ENCODE data around the gene TMED8. TPM values are rescaled to one million over a fixed set of nuclear protein-coding genes. Genes with fewer than 3 reads are reported as not detected.

Gene TMED8
- total and polyA plus RNA-seq, 2 of the 13 experiments (the other 11 are each of a cell fraction or from before 2014, with no cell fraction given): 6.0 to 11.7 TPM

GRCh38 chr14:77376771-77377501, at the start of gene TMED8, which contains the start of gene SAMD15 (continued):
- no peak for TF ChIP-seq ZNF337 (CRISPR knock-in tag; IDR thresholded peaks at IDR 0.05; ENCODE audit: borderline replicate concordance, low read depth)
- TF ChIP-seq RCOR2 (CRISPR knock-in tag; IDR thresholded peaks at IDR 0.05): no peak
- no peak for TF ChIP-seq CEBPB (IDR thresholded peaks at IDR 0.05; ENCODE audit: borderline replicate concordance, low read depth, low read length)
- no peak for TF ChIP-seq ZNF704 (CRISPR knock-in tag; IDR thresholded peaks at IDR 0.05; ENCODE audit: borderline replicate concordance)
- no peak for TF ChIP-seq CBX2 (IDR thresholded peaks at IDR 0.05; ENCODE audit: low read depth, low read length)
- no peak for TF ChIP-seq CBX2 (CRISPR knock-in tag; IDR thresholded peaks at IDR 0.05; ENCODE audit: low read depth)
- TF ChIP-seq TBP (CRISPR knock-in tag; IDR thresholded peaks at IDR 0.05): no peak
- TF ChIP-seq GLI4 (CRISPR knock-in tag; IDR thresholded peaks at IDR 0.05; ENCODE audit: borderline replicate concordance): 0 out of 2 replicates have a peak, but pooled peaks have one; percentile 55
- no peak for TF ChIP-seq ZNF331 (CRISPR knock-in tag; IDR thresholded peaks at IDR 0.05)
- no peak for TF ChIP-seq SP1 (IDR thresholded peaks at IDR 0.05)
- no peak for TF ChIP-seq SP1 (CRISPR knock-in tag; IDR thresholded peaks at IDR 0.05)
- TF ChIP-seq TEF (CRISPR knock-in tag; IDR thresholded peaks at IDR 0.05): no peak
- TF ChIP-seq ZNF841 (CRISPR knock-in tag; IDR thresholded peaks at IDR 0.05; ENCODE audit: borderline replicate concordance): no peak
- TF ChIP-seq ADNP (CRISPR knock-in tag; IDR thresholded peaks at IDR 0.05): no peak
- no peak for TF ChIP-seq SMARCC2 (IDR thresholded peaks at IDR 0.05)
- no peak for TF ChIP-seq ZC3H13 (CRISPR knock-in tag; IDR thresholded peaks at IDR 0.05)
- TF ChIP-seq IRX3 (CRISPR knock-in tag; IDR thresholded peaks at IDR 0.05; ENCODE audit: borderline replicate concordance, low read depth): no peak
- TF ChIP-seq BCLAF1 (IDR thresholded peaks at IDR 0.05): no peak
- peak; percentile 18; the same call in 1 of the 2 replicates for TF ChIP-seq HBP1 (CRISPR knock-in tag; IDR thresholded peaks at IDR 0.05; ENCODE audit: low read depth)
- TF ChIP-seq ZNF232 (CRISPR knock-in tag; IDR thresholded peaks at IDR 0.05; ENCODE audit: borderline replicate concordance): peak; percentile 56; the same call in 1 of the 2 replicates
- no peak for TF ChIP-seq FOXC1 (CRISPR knock-in tag; IDR thresholded peaks at IDR 0.05; ENCODE audit: borderline replicate concordance)
- TF ChIP-seq SMAD3 (CRISPR knock-in tag; IDR thresholded peaks at IDR 0.05): 0 out of 2 replicates have a peak, but pooled peaks have one; percentile 60
- TF ChIP-seq ZBTB44 (CRISPR knock-in tag; IDR thresholded peaks at IDR 0.05): no peak
- TF ChIP-seq RARA (CRISPR knock-in tag; IDR thresholded peaks at IDR 0.05): no peak
